ENCODE measurements around the gene TMEM14A.

- TF ChIP-seq POLR2A (IDR thresholded peaks at IDR 0.05) = no peak
- TF ChIP-seq, protein P1, sequence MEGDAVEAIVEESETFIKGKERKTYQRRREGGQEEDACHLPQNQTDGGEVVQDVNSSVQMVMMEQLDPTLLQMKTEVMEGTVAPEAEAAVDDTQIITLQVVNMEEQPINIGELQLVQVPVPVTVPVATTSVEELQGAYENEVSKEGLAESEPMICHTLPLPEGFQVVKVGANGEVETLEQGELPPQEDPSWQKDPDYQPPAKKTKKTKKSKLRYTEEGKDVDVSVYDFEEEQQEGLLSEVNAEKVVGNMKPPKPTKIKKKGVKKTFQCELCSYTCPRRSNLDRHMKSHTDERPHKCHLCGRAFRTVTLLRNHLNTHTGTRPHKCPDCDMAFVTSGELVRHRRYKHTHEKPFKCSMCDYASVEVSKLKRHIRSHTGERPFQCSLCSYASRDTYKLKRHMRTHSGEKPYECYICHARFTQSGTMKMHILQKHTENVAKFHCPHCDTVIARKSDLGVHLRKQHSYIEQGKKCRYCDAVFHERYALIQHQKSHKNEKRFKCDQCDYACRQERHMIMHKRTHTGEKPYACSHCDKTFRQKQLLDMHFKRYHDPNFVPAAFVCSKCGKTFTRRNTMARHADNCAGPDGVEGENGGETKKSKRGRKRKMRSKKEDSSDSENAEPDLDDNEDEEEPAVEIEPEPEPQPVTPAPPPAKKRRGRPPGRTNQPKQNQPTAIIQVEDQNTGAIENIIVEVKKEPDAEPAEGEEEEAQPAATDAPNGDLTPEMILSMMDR (IDR thresholded peaks at IDR 0.05) = no peak
Measured at GRCh38 chr6:52727908-52728307, 57.0 kb downstream of the TMEM14A start.

Measured in right lobe of liver (tissue), 4 donors.